Mesendoderm (in vitro differentiated cells): ENCODE data around the gene LARP6.

Experiments
- DNase-seq: peaks from one replicate; pipeline ENCODE4 v3.0.0; 2013
- H2AK5ac ChIP-seq: 2 replicates; pipeline ENCODE4 v1.6.1; 2013; ENCODE audit warnings: low read length, inconsistent platforms
- H2BK120ac ChIP-seq: 2 replicates; pipeline ENCODE4 v1.6.1; 2013; ENCODE audit warnings: low read depth, mild to moderate bottlenecking, low read length, moderate library complexity, mixed read lengths
- H2BK15ac ChIP-seq: replicated peaks from 2 replicates; pipeline ENCODE4 v1.6.1; 2013; ENCODE audit warnings: low read depth, mild to moderate bottlenecking, moderate library complexity
- H2BK5ac ChIP-seq: 2 replicates; pipeline ENCODE4 v1.6.1; 2013; ENCODE audit warnings: low read length, inconsistent platforms
- H3K18ac ChIP-seq: 2 replicates; pipeline ENCODE4 v1.6.1; 2013; ENCODE audit warnings: mild to moderate bottlenecking, low read length, mixed read lengths
- H3K23ac ChIP-seq: one replicate; pipeline ENCODE4 v1.6.1; 2013; ENCODE audit warnings: low read length
- H3K27ac ChIP-seq: 2 replicates; pipeline ENCODE4 v1.5.1; 2013; ENCODE audit warnings: low read depth, mild to moderate bottlenecking, inconsistent platforms, low read length, moderate library complexity
- H3K27me3 ChIP-seq: 2 replicates; pipeline ENCODE4 v1.6.1; 2013; ENCODE audit warnings: low read length, control low read depth, mild to moderate bottlenecking, inconsistent platforms; ENCODE audit not compliant: insufficient read depth, poor library complexity
- H3K36me3 ChIP-seq: 2 replicates; pipeline ENCODE4 v1.6.1; 2013; ENCODE audit warnings: low read length, inconsistent platforms; ENCODE audit not compliant: control insufficient read depth, insufficient read depth
- H3K4ac ChIP-seq: one replicate; pipeline ENCODE4 v1.6.1; 2013; ENCODE audit warnings: low read depth, mild to moderate bottlenecking, low read length, moderate library complexity
- H3K4me1 ChIP-seq: 2 replicates; pipeline ENCODE4 v1.6.1; 2013; ENCODE audit warnings: low read depth, low read length, inconsistent platforms; ENCODE audit not compliant: control insufficient read depth
- H3K4me2 ChIP-seq: 2 replicates; pipeline ENCODE4 v1.6.1; 2013; ENCODE audit warnings: low read length
- H3K4me3 ChIP-seq: 2 replicates; pipeline ENCODE4 v1.5.1; 2013; ENCODE audit warnings: mild to moderate bottlenecking, low read length
- H3K56ac ChIP-seq: one replicate; pipeline ENCODE4 v1.6.1; 2013; ENCODE audit warnings: low read length
- H3K79me1 ChIP-seq: 2 replicates; pipeline ENCODE4 v1.6.1; 2013; ENCODE audit warnings: low read length, inconsistent platforms
- H3K79me2 ChIP-seq: 2 replicates; pipeline ENCODE4 v1.6.1; 2013; ENCODE audit warnings: mild to moderate bottlenecking, low read length; ENCODE audit not compliant: control insufficient read depth, insufficient read depth
- H3K9ac ChIP-seq: 2 replicates; pipeline ENCODE4 v1.6.1; 2013; ENCODE audit warnings: low read length, inconsistent platforms
- H4K5ac ChIP-seq: one replicate; pipeline ENCODE4 v1.6.1; 2013; ENCODE audit warnings: low read length
- H4K8ac ChIP-seq: one replicate; pipeline ENCODE4 v1.6.1; 2013; ENCODE audit warnings: low read depth, mild to moderate bottlenecking, control low read depth, low read length, moderate library complexity
- WGBS: extraction: QIAGEN DNeasy Blood & Tissue Kit; methylation state at CpG from one replicate; pipeline ENCODE4 v1.1.7; 2013; ENCODE audit warnings: low lambda C conversion rate, missing lambda C conversion rate; ENCODE audit not compliant: insufficient coverage; ENCODE audit errors: extremely low coverage; 5-methylcytosine and 5-hydroxymethylcytosine counted together

Gene LARP6

GRCh38 chr15:70857562-70858285 is 3.8 kb upstream of the LARP6 start:
- Histone ChIP-seq H3K4me3 (no peak overlapping the region), H3K23ac (no peak overlapping the region), H4K8ac (no peak overlapping the region), H3K18ac (no peak overlapping the region), H3K4me2 (no peak overlapping the region), H3K36me3 (no peaks in the 10 kb centered on the region), H3K27ac (no peak overlapping the region), H3K4me1 (no peaks in the 10 kb centered on the region), H2AK5ac (no peak overlapping the region), H4K5ac (no peak overlapping the region), H2BK5ac (no peak overlapping the region), H3K4ac (no peak overlapping the region), H3K27me3 (no peaks in the 10 kb centered on the region), H3K56ac (no peak overlapping the region), H3K9ac (no peak overlapping the region), H3K79me2 (no peaks in the 10 kb centered on the region), H2BK120ac (no peak overlapping the region), H2BK15ac (no peak overlapping the region), H3K79me1 (no peaks in the 10 kb centered on the region)
- no peak for DNase-seq
- no CpG with 5 or more reads among the region's 3 CpGs for WGBS

DNA sequence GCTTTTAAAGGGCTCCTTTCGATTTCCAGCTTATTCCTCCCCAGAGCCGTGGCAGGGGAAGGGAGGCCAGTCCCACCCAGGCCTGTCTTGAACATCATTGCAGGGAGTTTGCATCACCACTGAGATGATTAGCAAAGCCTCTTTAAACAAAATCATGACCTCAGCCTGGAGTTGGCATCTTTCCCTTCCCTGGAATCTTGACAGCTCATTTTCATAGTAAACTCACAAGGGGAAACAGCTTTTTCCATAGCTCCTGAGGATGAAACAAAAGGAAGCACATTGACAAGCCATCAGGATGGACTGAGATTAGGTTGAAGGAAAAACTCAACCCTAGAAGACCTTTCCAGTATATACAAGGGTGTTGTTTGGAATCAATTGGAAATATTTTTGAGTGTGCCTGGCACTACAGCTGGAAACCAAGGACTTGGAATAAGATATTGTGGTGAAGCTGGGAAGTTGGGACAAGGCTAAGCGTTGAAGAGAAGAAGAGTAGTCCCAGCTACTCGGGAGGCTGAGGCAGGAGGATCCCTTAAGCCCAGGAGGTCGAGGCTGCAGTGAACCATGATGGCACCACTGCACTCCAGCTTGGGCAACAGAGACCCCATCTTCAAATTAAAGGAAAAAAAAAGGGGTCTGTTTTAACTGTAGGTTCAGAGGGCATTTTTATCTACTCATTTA is 3.1 kb upstream of the LARP6 start:
- Histone ChIP-seq H3K4ac (no peak overlapping the region), H3K4me1 (no peaks in the 10 kb centered on the region), H3K27ac (no peak overlapping the region), H3K79me1 (no peaks in the 10 kb centered on the region), H3K79me2 (no peaks in the 10 kb centered on the region), H3K56ac (no peak overlapping the region), H3K23ac (no peak overlapping the region), H3K4me3 (no peak overlapping the region), H2BK15ac (no peak overlapping the region), H3K9ac (no peak overlapping the region), H4K5ac (no peak overlapping the region), H4K8ac (no peak overlapping the region), H3K18ac (no peak overlapping the region), H3K27me3 (no peaks in the 10 kb centered on the region), H2BK5ac (no peak overlapping the region), H2AK5ac (no peak overlapping the region), H3K36me3 (no peaks in the 10 kb centered on the region), H2BK120ac (no peak overlapping the region), H3K4me2 (no peak overlapping the region)
- peak; percentile 76 for DNase-seq
- no CpG with 5 or more reads among the region's 5 CpGs for WGBS

- no peak overlapping the region for H3K9ac ChIP-seq
- no peaks in the 10 kb centered on the region for H3K27me3 ChIP-seq
- no peak overlapping the region for H3K56ac ChIP-seq
- no peak overlapping the region for H2AK5ac ChIP-seq
- H3K79me1 ChIP-seq, result peaks cover 2% of the 10 kb centered on the region
- DNase-seq, result no peak
- no peak overlapping the region for H4K8ac ChIP-seq
- H3K23ac ChIP-seq, result no peak overlapping the region
- H3K79me2 ChIP-seq, result peaks cover 1% of the 10 kb centered on the region
- H3K4me1 ChIP-seq, result no peaks in the 10 kb centered on the region
- no CpG with 5 or more reads among the region's 7 CpGs for WGBS
- no peak overlapping the region for H4K5ac ChIP-seq
- no peak overlapping the region for H3K27ac ChIP-seq
- no peak overlapping the region for H2BK120ac ChIP-seq
- H3K18ac ChIP-seq, result no peak overlapping the region
- H3K36me3 ChIP-seq, result no peaks in the 10 kb centered on the region
- H2BK5ac ChIP-seq, result no peak overlapping the region
- H3K4ac ChIP-seq, result no peak overlapping the region
- no peak overlapping the region for H3K4me2 ChIP-seq
- no peak overlapping the region for H3K4me3 ChIP-seq
- H2BK15ac ChIP-seq, result no peak overlapping the region
These were observed 2.4 kb upstream of the LARP6 start for GRCh38 chr15:70856177-70856883.

DNA sequence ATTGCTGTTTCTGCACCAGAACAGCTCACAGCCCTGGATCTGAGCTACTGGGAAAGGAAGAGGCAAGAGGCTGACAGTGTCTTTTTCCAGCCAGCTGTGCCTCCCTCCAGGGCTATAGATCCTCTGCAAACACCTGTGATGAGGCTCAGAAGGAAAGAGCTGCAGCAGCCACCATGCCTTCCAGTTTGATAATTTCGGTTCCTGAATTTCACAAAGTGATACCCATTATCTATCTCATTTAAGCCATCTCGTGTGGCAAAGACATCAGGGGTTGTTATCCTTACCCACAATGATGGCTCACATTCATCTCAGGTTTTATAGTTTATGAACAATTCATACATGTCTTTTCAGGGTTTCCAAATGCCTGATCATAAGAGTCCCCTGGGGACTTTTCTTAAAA is 1.8 kb upstream of the LARP6 start:
- no peak overlapping the region for H3K23ac ChIP-seq
- no peak overlapping the region for H3K27ac ChIP-seq
- H3K4ac ChIP-seq, result no peak overlapping the region
- no peak for DNase-seq
- H4K5ac ChIP-seq, result no peak overlapping the region
- H2BK15ac ChIP-seq, result no peak overlapping the region
- no peaks in the 10 kb centered on the region for H3K36me3 ChIP-seq
- H3K4me2 ChIP-seq, result no peak overlapping the region
- no peak overlapping the region for H2AK5ac ChIP-seq
- no peak overlapping the region for H2BK120ac ChIP-seq
- H3K4me1 ChIP-seq, result no peaks in the 10 kb centered on the region
- H2BK5ac ChIP-seq, result no peak overlapping the region
- H3K18ac ChIP-seq, result no peak overlapping the region
- H3K4me3 ChIP-seq, result no peak overlapping the region
- H3K27me3 ChIP-seq, result no peaks in the 10 kb centered on the region
- peaks cover 2% of the 10 kb centered on the region for H3K79me1 ChIP-seq
- H3K56ac ChIP-seq, result no peak overlapping the region
- WGBS, result no CpG with 5 or more reads among the region's 2 CpGs
- H3K9ac ChIP-seq, result no peak overlapping the region
- H4K8ac ChIP-seq, result no peak overlapping the region
- peaks cover 1% of the 10 kb centered on the region for H3K79me2 ChIP-seq

- H3K4me1 ChIP-seq, result no peaks in the 10 kb centered on the region
- DNase-seq, result peak; percentile 63
- H3K79me2 ChIP-seq, result peaks cover 1% of the 10 kb centered on the region
- H3K79me1 ChIP-seq, result peaks cover 2% of the 10 kb centered on the region
- no peaks in the 10 kb centered on the region for H3K36me3 ChIP-seq
- peak overlapping the region; percentile 83 for H3K9ac ChIP-seq
- H2AK5ac ChIP-seq, result no peak overlapping the region
- no peak overlapping the region for H2BK120ac ChIP-seq
- H3K23ac ChIP-seq, result no peak overlapping the region
- no peak overlapping the region for H3K27ac ChIP-seq
- peak overlapping the region; percentile 42 for H3K18ac ChIP-seq
- H3K4me3 ChIP-seq, result no peak overlapping the region
- peak overlapping the region; percentile 93 for H3K56ac ChIP-seq
- H3K4ac ChIP-seq, result no peak overlapping the region
- no peak overlapping the region for H2BK15ac ChIP-seq
- no peak overlapping the region for H4K5ac ChIP-seq
- no peak overlapping the region for H2BK5ac ChIP-seq
- peak overlapping the region; percentile 45 for H3K4me2 ChIP-seq
- no CpG with 5 or more reads among the region's 4 CpGs for WGBS
- H4K8ac ChIP-seq, result no peak overlapping the region
- no peaks in the 10 kb centered on the region for H3K27me3 ChIP-seq
These were observed 664 bp upstream of the LARP6 start for GRCh38 chr15:70854666-70854976.
